Brain microvascular endothelial cell (primary cell): ENCODE measurements around the gene OSBPL7.

Experiments used
- DNase-seq: peaks from one replicate; pipeline ENCODE4 v3.0.0-alpha.2; 2020
- H3K27ac ChIP-seq: fragments of 250-450 bp; sonication (Bioruptor Pico); 2 replicates; pipeline ENCODE4 v1.5.1; 2020; ENCODE audit warnings: mild to moderate bottlenecking, moderate library complexity
- H3K27me3 ChIP-seq: fragments of 250-450 bp; sonication (Bioruptor Pico); replicated peaks from 2 replicates; pipeline ENCODE4 v1.5.1; 2020; ENCODE audit warnings: mild to moderate bottlenecking
- H3K36me3 ChIP-seq: fragments of 250-450 bp; sonication (Bioruptor Pico); replicated peaks from 2 replicates; pipeline ENCODE4 v1.5.1; 2020; ENCODE audit warnings: mild to moderate bottlenecking
- H3K4me3 ChIP-seq: 2 replicates; pipeline ENCODE4 v1.5.1; 2011; ENCODE audit warnings: low read depth, mild to moderate bottlenecking, control low read depth, low read length, moderate library complexity
- CTCF ChIP-seq: IDR thresholded peaks from 2 replicates; pipeline ENCODE4 v1.5.1; 2011; ENCODE audit warnings: low read depth, mild to moderate bottlenecking, moderate library complexity, low read length, control low read depth, inconsistent platforms; ENCODE audit errors: missing control alignments
- in situ Hi-C: cut with HindIII; loops from 2 replicates; pipeline ENCODE4 v1.10.0; 2017; ENCODE audit warnings: low sequenced_read_pairs, low pct_ligation_motif_present

Gene OSBPL7

GRCh38 chr17:47792457-47792856 is 29.1 kb downstream of the OSBPL7 start:
- in situ Hi-C loops = no loop called here
- no peak for TF ChIP-seq CTCF
- no peaks in the 10 kb centered on the region for H3K36me3 ChIP-seq
- no peak for DNase-seq
- H3K4me3 ChIP-seq = no peak overlapping the region
- H3K27ac ChIP-seq = no peak overlapping the region
- H3K27me3 ChIP-seq = peaks cover 48% of the 10 kb centered on the region

- no peak overlapping the region for H3K4me3 ChIP-seq
- no peak for TF ChIP-seq CTCF
- in situ Hi-C loops = no loop called here
- H3K36me3 ChIP-seq = no peaks in the 10 kb centered on the region
- no peak for DNase-seq
- peaks cover 48% of the 10 kb centered on the region for H3K27me3 ChIP-seq
- H3K27ac ChIP-seq = no peak overlapping the region
These were observed 30.6 kb downstream of the OSBPL7 start for GRCh38 chr17:47791025-47791424.

- H3K36me3 ChIP-seq = no peaks in the 10 kb centered on the region
- DNase-seq = peak; percentile 19
- in situ Hi-C loops = no loop called here
These were observed 31.7 kb downstream of the OSBPL7 start for GRCh38 chr17:47789611-47790561.

GRCh38 chr17:47785538-47786123 is 36.0 kb downstream of the OSBPL7 start:
- H3K36me3 ChIP-seq = no peaks in the 10 kb centered on the region
- H3K27ac ChIP-seq = no peak overlapping the region
- TF ChIP-seq CTCF = no peak
- in situ Hi-C loops = no loop called here
- no peak overlapping the region for H3K4me3 ChIP-seq
- DNase-seq = no peak
- H3K27me3 ChIP-seq = peaks cover 22% of the 10 kb centered on the region

More at GRCh38 chr17:47789611-47790561, 31.7 kb downstream of the OSBPL7 start:
- H3K4me3 ChIP-seq = peak overlapping the region; percentile 31
- peaks cover 45% of the 10 kb centered on the region for H3K27me3 ChIP-seq
- no peak overlapping the region for H3K27ac ChIP-seq
- TF ChIP-seq CTCF = peak; percentile 59

GRCh38 chr17:47781397-47781796 is 40.2 kb downstream of the OSBPL7 start:
- H3K4me3 ChIP-seq = no peak overlapping the region
- no peak for TF ChIP-seq CTCF
- no peak overlapping the region for H3K27ac ChIP-seq
- H3K36me3 ChIP-seq = no peaks in the 10 kb centered on the region
- in situ Hi-C loops = no loop called here
- no peak for DNase-seq
- peaks cover 23% of the 10 kb centered on the region for H3K27me3 ChIP-seq
